Right lobe of liver (tissue), 4 donors: ENCODE data around the gene ILDR2.

ENCODE experiments used
- POLR2A ChIP-seq: fragments of 450-650 bp; IDR thresholded peaks from one replicate; pipeline ENCODE4 v1.6.1; 2017; ENCODE audit warnings: antibody characterized with exemption, mild to moderate bottlenecking
- TF ChIP-seq, protein P1 (sequence below), 4 donors: fragments of 200-600 bp in 3 of 4; fragments of 450-650 bp in 1 of 4; IDR thresholded peaks; one replicate each; pipeline versions ENCODE4 v1.5.1 to v1.8.0; 2016 to 2022; ENCODE audit warnings: antibody characterized with exemption in 4 of 4, mild to moderate bottlenecking in 2 of 4
- donor health status: DM: no; HTN: no; CAD: no.
- donor health status: DM: no; HTN: no; CAD: no.
- donor health status: DM: no; HTN: yes; CAD: no.

DNA sequence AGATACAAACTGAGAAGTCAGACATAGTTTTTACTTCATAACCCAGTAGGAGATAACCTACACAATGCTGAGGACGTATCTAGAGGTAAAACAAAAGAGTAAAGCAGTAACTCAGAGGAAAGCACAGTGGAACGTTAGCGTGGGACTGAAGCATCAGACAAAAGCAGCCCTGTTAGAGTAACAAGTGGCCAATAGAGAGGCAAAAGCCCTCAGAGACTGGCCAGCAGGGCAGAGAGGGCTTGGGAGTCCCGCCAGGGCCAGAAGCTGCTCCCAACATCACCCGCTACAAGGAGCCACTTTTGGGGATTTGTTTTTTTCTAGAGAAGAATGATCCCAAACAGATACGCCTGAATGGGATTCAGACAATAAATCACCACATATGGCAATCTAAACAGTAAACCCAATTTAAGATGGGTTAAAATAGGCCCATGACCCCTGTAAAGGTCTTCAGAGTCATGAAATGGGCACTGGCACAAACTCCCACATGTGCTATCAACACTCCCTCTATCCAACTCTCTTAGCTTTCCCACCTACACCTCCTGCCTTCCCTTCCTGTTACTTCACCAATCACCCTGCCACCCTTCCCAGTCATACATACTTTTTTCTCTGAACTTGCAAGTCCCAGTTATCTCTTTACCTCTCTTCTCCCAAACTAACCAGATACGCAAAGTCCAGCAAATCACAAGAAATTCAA lies 116.5 kb downstream of the ILDR2 start:
- TF ChIP-seq, protein P1, sequence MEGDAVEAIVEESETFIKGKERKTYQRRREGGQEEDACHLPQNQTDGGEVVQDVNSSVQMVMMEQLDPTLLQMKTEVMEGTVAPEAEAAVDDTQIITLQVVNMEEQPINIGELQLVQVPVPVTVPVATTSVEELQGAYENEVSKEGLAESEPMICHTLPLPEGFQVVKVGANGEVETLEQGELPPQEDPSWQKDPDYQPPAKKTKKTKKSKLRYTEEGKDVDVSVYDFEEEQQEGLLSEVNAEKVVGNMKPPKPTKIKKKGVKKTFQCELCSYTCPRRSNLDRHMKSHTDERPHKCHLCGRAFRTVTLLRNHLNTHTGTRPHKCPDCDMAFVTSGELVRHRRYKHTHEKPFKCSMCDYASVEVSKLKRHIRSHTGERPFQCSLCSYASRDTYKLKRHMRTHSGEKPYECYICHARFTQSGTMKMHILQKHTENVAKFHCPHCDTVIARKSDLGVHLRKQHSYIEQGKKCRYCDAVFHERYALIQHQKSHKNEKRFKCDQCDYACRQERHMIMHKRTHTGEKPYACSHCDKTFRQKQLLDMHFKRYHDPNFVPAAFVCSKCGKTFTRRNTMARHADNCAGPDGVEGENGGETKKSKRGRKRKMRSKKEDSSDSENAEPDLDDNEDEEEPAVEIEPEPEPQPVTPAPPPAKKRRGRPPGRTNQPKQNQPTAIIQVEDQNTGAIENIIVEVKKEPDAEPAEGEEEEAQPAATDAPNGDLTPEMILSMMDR (IDR thresholded peaks at IDR 0.05), result no peak
- no peak for TF ChIP-seq POLR2A
